HG03060 (cell line): Measurements from ENCODE around the gene KCTD10.
"Not testable (repeated sequence)": the region's sequence is repeated elsewhere in the genome, so short reads cannot be mapped to it uniquely, and the experiment has no call there.

Experiments used
- ATAC-seq: cut with Tn5 transposase; IDR thresholded peaks from one replicate; pipeline ENCODE4 v1.9.1; 2021; ENCODE audit warnings: low read depth, moderate number of reproducible peaks; ENCODE audit not compliant: unreplicated experiment

The KCTD10 gene

GRCh38 chr12:109475993-109476806, 900 bp downstream of the KCTD10 start:
- no peak for ATAC-seq

- ATAC-seq = no peak
Measured at GRCh38 chr12:109475121-109475520, 2.0 kb downstream of the KCTD10 start.

- not testable (repeated sequence) for ATAC-seq
Measured at GRCh38 chr12:109473526-109474270, 3.4 kb downstream of the KCTD10 start.

- ATAC-seq = no peak
Measured at GRCh38 chr12:109473006-109473405, 4.1 kb downstream of the KCTD10 start.

GRCh38 chr12:109469517-109469916, 7.6 kb downstream of the KCTD10 start:
- ATAC-seq = no peak

GRCh38 chr12:109467978-109468676, 9.0 kb downstream of the KCTD10 start:
- ATAC-seq = no peak

- no peak for ATAC-seq
Measured at GRCh38 chr12:109466821-109467220, 10.3 kb downstream of the KCTD10 start.

GRCh38 chr12:109466305-109466704, 10.8 kb downstream of the KCTD10 start:
- ATAC-seq = no peak

- no peak for ATAC-seq
Measured at GRCh38 chr12:109464642-109465351, 12.3 kb downstream of the KCTD10 start.

GRCh38 chr12:109463756-109464155, 13.3 kb downstream of the KCTD10 start:
- ATAC-seq = no peak

GRCh38 chr12:109462868-109463692, 14.0 kb downstream of the KCTD10 start:
- no peak for ATAC-seq

- ATAC-seq = no peak
Measured at GRCh38 chr12:109461846-109462756, 15.0 kb downstream of the KCTD10 start.

GRCh38 chr12:109461049-109461845, 15.9 kb downstream of the KCTD10 start:
- ATAC-seq = no peak

GRCh38 chr12:109460538-109460937, 16.6 kb downstream of the KCTD10 start:
- ATAC-seq = no peak

- no peak for ATAC-seq
Measured at GRCh38 chr12:109459247-109459646, 17.9 kb downstream of the KCTD10 start.

GRCh38 chr12:109458771-109459208, 18.3 kb downstream of the KCTD10 start:
- no peak for ATAC-seq

GRCh38 chr12:109458086-109458485, 19.0 kb downstream of the KCTD10 start:
- no peak for ATAC-seq

- ATAC-seq = no peak
Measured at GRCh38 chr12:109455706-109456105, 21.4 kb downstream of the KCTD10 start.
